GM12873 (cell line): ENCODE data around the gene CNPY4.

ENCODE experiments used
- TF ChIP-seq, protein P1 (sequence below): IDR thresholded peaks from 2 replicates; pipeline ENCODE4 v1.5.1; 2012; ENCODE audit warnings: low read depth, mild to moderate bottlenecking, moderate library complexity, low read length, control low read depth; ENCODE audit not compliant: insufficient read depth; ENCODE audit errors: missing control alignments

The CNPY4 gene

GRCh38 chr7:100163006-100163531 is 43.6 kb downstream of the CNPY4 start:
- TF ChIP-seq, protein P1, sequence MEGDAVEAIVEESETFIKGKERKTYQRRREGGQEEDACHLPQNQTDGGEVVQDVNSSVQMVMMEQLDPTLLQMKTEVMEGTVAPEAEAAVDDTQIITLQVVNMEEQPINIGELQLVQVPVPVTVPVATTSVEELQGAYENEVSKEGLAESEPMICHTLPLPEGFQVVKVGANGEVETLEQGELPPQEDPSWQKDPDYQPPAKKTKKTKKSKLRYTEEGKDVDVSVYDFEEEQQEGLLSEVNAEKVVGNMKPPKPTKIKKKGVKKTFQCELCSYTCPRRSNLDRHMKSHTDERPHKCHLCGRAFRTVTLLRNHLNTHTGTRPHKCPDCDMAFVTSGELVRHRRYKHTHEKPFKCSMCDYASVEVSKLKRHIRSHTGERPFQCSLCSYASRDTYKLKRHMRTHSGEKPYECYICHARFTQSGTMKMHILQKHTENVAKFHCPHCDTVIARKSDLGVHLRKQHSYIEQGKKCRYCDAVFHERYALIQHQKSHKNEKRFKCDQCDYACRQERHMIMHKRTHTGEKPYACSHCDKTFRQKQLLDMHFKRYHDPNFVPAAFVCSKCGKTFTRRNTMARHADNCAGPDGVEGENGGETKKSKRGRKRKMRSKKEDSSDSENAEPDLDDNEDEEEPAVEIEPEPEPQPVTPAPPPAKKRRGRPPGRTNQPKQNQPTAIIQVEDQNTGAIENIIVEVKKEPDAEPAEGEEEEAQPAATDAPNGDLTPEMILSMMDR: no peak

DNA sequence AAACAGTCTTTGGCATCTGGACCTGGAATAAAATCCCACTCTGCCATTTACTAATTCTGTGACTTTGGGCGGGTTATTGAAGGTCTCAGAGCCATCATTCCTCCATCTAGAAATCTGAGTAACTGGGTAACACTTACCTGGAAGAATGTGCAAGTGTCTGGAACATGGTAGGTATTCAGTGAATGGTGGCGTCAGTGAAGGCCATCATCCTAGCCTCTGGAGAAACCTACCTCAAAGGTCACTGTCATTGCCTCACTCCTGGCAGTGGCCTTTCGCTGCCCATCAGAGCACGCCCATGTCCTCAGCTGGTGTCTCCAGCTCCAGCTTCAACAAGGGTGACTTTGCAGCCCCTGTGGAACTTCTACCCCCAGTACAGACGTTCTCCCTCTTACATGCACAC is 44.4 kb downstream of the CNPY4 start:
- TF ChIP-seq, protein P1: no peak

DNA sequence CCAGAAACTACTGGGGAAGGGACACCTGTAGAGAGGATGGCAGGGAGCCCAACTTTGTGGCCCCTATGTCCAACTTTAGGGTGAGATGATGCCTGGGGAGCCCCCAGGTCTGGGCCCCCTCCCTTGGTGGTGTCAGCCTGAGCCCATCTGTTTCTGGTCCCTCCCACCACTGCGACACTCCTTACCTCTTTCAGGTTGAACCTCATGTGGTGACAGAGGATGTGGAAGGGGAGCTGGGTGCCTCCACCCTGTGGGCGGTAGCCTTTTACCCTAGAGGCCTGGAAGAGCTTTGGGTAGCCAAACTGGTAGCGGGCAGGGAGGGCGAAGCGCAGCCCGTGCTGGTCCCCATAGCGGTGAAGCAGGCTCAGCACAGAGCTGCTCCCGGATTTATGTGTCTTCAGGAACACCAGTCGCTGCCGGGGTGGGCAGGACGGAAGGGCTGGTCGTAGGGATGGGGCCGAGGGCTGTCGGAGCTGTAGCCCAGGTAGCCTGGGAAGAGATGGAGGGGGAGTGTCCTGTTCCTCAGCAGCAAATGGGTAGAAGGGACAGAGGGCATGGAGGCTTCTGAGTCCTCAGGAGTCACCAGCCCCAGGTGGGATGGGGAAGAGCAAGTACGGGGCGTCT is 47.0 kb downstream of the CNPY4 start:
- TF ChIP-seq, protein P1: no peak

DNA sequence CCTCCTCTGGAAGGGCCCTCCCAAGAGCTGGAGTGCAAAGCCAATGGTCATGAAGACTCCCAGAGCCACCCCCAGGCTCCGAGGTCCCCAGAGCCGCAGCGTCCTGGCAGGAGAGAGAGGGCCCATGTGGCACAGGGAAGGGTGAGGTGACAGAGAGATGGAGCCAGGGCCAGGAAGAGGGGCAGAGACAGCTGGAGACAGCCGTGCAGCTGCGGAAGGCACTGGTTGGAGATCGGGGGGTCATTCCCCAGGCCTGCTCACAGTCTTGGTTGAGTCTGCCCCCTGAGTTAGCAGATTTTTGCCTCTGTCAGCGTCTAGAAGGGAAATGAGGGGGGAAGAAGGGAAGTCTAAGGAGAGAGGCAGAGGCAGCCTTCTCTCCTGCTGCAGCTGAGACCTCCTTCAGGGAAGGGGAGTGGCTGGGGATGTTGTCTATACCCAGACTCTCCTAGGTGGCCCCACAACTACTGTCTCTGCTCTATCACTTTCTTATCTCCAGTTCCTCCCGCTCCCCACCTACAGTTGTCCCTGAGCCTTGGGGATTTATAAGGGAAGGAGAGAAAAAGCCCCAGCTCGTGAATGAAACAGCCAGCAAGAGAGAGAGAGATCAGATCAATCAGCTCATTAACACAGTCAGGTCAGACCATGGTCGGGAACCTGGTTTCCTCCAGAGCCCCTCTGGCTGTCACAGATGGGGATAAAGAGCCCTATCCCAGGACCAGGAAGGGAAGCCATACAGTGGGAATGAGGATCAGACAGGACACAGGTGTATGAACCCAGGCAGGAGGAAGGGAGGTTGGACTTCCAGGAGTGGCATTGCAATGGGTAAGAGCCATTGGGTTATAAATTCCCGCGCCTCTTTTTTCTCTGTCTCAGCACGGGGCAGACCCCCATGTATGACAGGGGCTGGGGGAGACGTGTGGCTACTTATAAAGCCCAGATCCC is 47.8 kb downstream of the CNPY4 start:
- TF ChIP-seq, protein P1: no peak

DNA sequence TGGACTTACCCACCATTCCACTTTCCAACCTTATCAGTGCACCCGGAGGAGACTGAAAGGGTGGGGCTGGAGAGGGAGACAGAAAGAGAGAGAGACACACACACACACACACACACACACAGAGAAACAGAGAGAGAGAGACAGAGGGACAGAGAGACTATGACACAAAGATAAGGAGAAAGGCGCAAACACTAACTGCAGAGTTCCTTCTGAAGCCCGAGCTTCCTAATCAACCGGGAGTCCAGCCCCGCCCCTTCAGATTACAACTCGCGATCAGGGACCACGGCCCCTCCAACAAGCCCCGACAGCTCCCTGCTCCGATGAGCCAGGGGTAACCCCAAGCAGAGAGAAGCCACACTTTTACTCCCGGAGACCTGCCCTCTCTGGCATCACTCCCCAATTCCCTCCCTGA is 48.5 kb downstream of the CNPY4 start:
- TF ChIP-seq, protein P1: no peak

- TF ChIP-seq, protein P1: no peak
Observed at GRCh38 chr7:100169147-100169850, 49.9 kb downstream of the CNPY4 start.
